Measurements from ENCODE around the gene TMEM17.
"Not testable (repeated sequence)": the region's sequence is repeated elsewhere in the genome, so short reads cannot be mapped to it uniquely, and the experiment has no call there.

The TMEM17 gene

GRCh38 chr2:62527478-62528210 is 21.6 kb upstream of the TMEM17 start:
- Mint-ChIP-seq H3K27me3 (peaks cover 27% of the 10 kb centered on the region), H3K36me3 (ENCODE audit: low read depth) (no peaks in the 10 kb centered on the region), H3K27ac (no peak overlapping the region), H3K9me3 (peaks cover 2% of the 10 kb centered on the region), H3K4me3 (no peak overlapping the region), H3K4me1 (ENCODE audit: low read depth) (no peaks in the 10 kb centered on the region)
- DNase-seq = no peak

GRCh38 chr2:62526531-62527381 is 20.8 kb upstream of the TMEM17 start:
- DNase-seq = no peak
- H3K4me3 Mint-ChIP-seq = no peak overlapping the region
- peaks cover 2% of the 10 kb centered on the region for H3K9me3 Mint-ChIP-seq
- no peaks in the 10 kb centered on the region for H3K4me1 Mint-ChIP-seq (ENCODE audit: low read depth)
- H3K27ac Mint-ChIP-seq = no peak overlapping the region
- no peaks in the 10 kb centered on the region for H3K36me3 Mint-ChIP-seq (ENCODE audit: low read depth)
- peaks cover 27% of the 10 kb centered on the region for H3K27me3 Mint-ChIP-seq

GRCh38 chr2:62525549-62526269 is 19.7 kb upstream of the TMEM17 start:
- no peak overlapping the region for H3K4me3 Mint-ChIP-seq
- no peak for DNase-seq
- peaks cover 20% of the 10 kb centered on the region for H3K27me3 Mint-ChIP-seq
- H3K9me3 Mint-ChIP-seq = peaks cover 2% of the 10 kb centered on the region
- H3K4me1 Mint-ChIP-seq (ENCODE audit: low read depth) = no peaks in the 10 kb centered on the region
- no peak overlapping the region for H3K27ac Mint-ChIP-seq
- no peaks in the 10 kb centered on the region for H3K36me3 Mint-ChIP-seq (ENCODE audit: low read depth)

GRCh38 chr2:62524293-62524941 is 18.4 kb upstream of the TMEM17 start:
- DNase-seq = no peak
- Mint-ChIP-seq H3K36me3 (ENCODE audit: low read depth) (no peaks in the 10 kb centered on the region), H3K4me1 (ENCODE audit: low read depth) (no peaks in the 10 kb centered on the region), H3K27ac (no peak overlapping the region), H3K4me3 (no peak overlapping the region), H3K27me3 (peaks cover 20% of the 10 kb centered on the region), H3K9me3 (peaks cover 2% of the 10 kb centered on the region)

- H3K27ac Mint-ChIP-seq; DNase-seq; H3K36me3 Mint-ChIP-seq (ENCODE audit: low read depth); H3K4me3 Mint-ChIP-seq; H3K4me1 Mint-ChIP-seq (ENCODE audit: low read depth); H3K9me3 Mint-ChIP-seq: not testable (repeated sequence)
- H3K27me3 Mint-ChIP-seq = peaks cover 14% of the 10 kb centered on the region
Observed at GRCh38 chr2:62521061-62521460, 15.1 kb upstream of the TMEM17 start.

GRCh38 chr2:62512384-62512783 is 6.4 kb upstream of the TMEM17 start:
- H3K27me3 Mint-ChIP-seq = peaks cover 32% of the 10 kb centered on the region
- DNase-seq = no peak
- peaks cover 4% of the 10 kb centered on the region for H3K9me3 Mint-ChIP-seq
- no peaks in the 10 kb centered on the region for H3K36me3 Mint-ChIP-seq (ENCODE audit: low read depth)
- no peak overlapping the region for H3K4me3 Mint-ChIP-seq
- H3K27ac Mint-ChIP-seq = no peak overlapping the region
- no peaks in the 10 kb centered on the region for H3K4me1 Mint-ChIP-seq (ENCODE audit: low read depth)

GRCh38 chr2:62511636-62512035 is 5.6 kb upstream of the TMEM17 start:
- H3K27ac Mint-ChIP-seq = no peak overlapping the region
- peaks cover under 1% of the 10 kb centered on the region for H3K4me1 Mint-ChIP-seq (ENCODE audit: low read depth)
- peaks cover 36% of the 10 kb centered on the region for H3K27me3 Mint-ChIP-seq
- no peak overlapping the region for H3K4me3 Mint-ChIP-seq
- H3K9me3 Mint-ChIP-seq = no peaks in the 10 kb centered on the region
- DNase-seq = no peak
- no peaks in the 10 kb centered on the region for H3K36me3 Mint-ChIP-seq (ENCODE audit: low read depth)

GRCh38 chr2:62506421-62506750 is 391 bp upstream of the TMEM17 start:
- no peak for DNase-seq
- H3K36me3 Mint-ChIP-seq (ENCODE audit: low read depth) = no peaks in the 10 kb centered on the region
- no peak overlapping the region for H3K27ac Mint-ChIP-seq
- peaks cover 43% of the 10 kb centered on the region for H3K27me3 Mint-ChIP-seq
- H3K9me3 Mint-ChIP-seq = no peaks in the 10 kb centered on the region
- H3K4me1 Mint-ChIP-seq (ENCODE audit: low read depth) = peaks cover 9% of the 10 kb centered on the region
- H3K4me3 Mint-ChIP-seq = peak overlapping the region; percentile 78

GRCh38 chr2:62505109-62505749 is 766 bp downstream of the TMEM17 start:
- Mint-ChIP-seq H3K27me3 (peaks cover 40% of the 10 kb centered on the region), H3K9me3 (no peaks in the 10 kb centered on the region), H3K4me1 (ENCODE audit: low read depth) (peaks cover 9% of the 10 kb centered on the region), H3K36me3 (ENCODE audit: low read depth) (no peaks in the 10 kb centered on the region), H3K27ac (no peak overlapping the region), H3K4me3 (peak overlapping the region; percentile 78)
- no peak for DNase-seq

GRCh38 chr2:62504657-62505056 is 1.3 kb downstream of the TMEM17 start:
- Mint-ChIP-seq H3K27ac (no peak overlapping the region), H3K36me3 (ENCODE audit: low read depth) (no peaks in the 10 kb centered on the region), H3K9me3 (no peaks in the 10 kb centered on the region), H3K4me1 (ENCODE audit: low read depth) (peaks cover 9% of the 10 kb centered on the region), H3K4me3 (no peak overlapping the region), H3K27me3 (peaks cover 40% of the 10 kb centered on the region)
- DNase-seq = no peak

GRCh38 chr2:62501794-62502500 is 4.0 kb downstream of the TMEM17 start:
- H3K9me3 Mint-ChIP-seq = no peaks in the 10 kb centered on the region
- H3K36me3 Mint-ChIP-seq (ENCODE audit: low read depth) = no peaks in the 10 kb centered on the region
- no peak for DNase-seq
- H3K27me3 Mint-ChIP-seq = peaks cover 18% of the 10 kb centered on the region
- no peak overlapping the region for H3K27ac Mint-ChIP-seq
- no peak overlapping the region for H3K4me3 Mint-ChIP-seq
- peaks cover 9% of the 10 kb centered on the region for H3K4me1 Mint-ChIP-seq (ENCODE audit: low read depth)

- no peaks in the 10 kb centered on the region for H3K9me3 Mint-ChIP-seq
Observed at GRCh38 chr2:62501069-62501468, 4.9 kb downstream of the TMEM17 start.

GRCh38 chr2:62499430-62500060 is 6.5 kb downstream of the TMEM17 start:
- DNase-seq = no peak
- no peaks in the 10 kb centered on the region for H3K4me1 Mint-ChIP-seq (ENCODE audit: low read depth)
- no peak overlapping the region for H3K4me3 Mint-ChIP-seq
- H3K27me3 Mint-ChIP-seq = peaks cover 4% of the 10 kb centered on the region
- H3K27ac Mint-ChIP-seq = no peak overlapping the region
- H3K9me3 Mint-ChIP-seq = no peaks in the 10 kb centered on the region
- H3K36me3 Mint-ChIP-seq (ENCODE audit: low read depth) = no peaks in the 10 kb centered on the region

More at GRCh38 chr2:62501069-62501468, 4.9 kb downstream of the TMEM17 start:
- Mint-ChIP-seq H3K4me1 (ENCODE audit: low read depth) (peaks cover 3% of the 10 kb centered on the region), H3K4me3 (no peak overlapping the region), H3K36me3 (ENCODE audit: low read depth) (no peaks in the 10 kb centered on the region), H3K27ac (no peak overlapping the region), H3K27me3 (peaks cover 11% of the 10 kb centered on the region)
- no peak for DNase-seq
